Measurements from ENCODE around the gene ING4.
A peak's percentile ranks its signal among the peaks of the same experiment; 100 is the strongest.

Gene ING4

GRCh38 chr12:6635856-6636531 is 26.9 kb downstream of the ING4 start, which contains the start of gene LPAR5:
LPAR5 (minus strand) TSS chr12:6635959; CDS start chr12:6621248, 14,711 bp downstream.
- no peak for DNase-seq (ENCODE audit: low read depth in 2 of 2)

- DNase-seq (ENCODE audit: low read depth in 2 of 2) = peak; percentile 42 to 46
Observed at GRCh38 chr12:6635375-6635855, 27.5 kb downstream of the ING4 start.

DNA sequence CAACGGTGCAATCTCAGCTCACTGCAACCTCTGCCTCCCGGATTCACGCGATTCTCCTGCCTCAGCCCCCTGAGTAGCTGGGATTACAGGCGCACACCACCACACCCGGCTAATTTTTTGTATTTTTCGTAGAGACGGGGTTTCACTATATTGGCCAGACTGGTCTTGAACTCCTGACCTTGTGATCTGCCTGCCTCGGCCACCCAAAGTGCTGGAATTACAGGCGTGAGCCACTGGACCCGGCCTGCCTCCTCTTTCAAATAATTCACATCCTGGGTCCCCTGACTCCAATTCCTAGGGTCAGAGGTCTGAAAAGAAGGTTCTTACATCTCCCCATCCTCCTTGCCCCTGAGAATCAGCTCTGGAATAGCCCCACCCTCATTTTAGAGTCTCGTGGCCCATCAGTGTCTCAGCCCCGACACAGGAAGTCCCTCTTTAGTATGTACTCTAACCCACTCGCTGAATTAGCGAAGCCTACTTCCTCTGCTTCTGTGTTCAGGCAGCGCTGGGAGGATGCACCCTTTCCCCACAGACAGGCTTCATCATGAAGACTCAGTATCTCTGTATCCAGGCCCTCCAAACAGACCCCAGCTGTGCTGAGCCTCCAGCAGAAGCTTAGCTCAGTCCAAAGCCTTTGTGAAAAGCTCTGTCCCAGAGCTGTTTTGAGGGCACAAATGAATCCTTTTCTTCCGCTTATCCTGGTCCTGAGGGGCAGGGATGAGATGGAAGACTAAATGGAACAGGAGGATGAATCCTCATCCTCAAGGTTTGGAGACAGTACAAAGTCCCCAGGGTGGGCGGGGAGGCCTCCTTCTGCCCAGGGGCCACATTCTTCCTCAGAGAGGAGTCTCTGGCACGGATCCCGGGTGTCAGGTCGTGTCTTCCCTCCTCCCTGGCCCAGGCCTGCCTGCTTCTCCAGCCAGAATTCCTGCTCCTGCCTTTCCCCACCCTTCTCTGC is 30.6 kb downstream of the ING4 start:
- DNase-seq (ENCODE audit: low read depth in 2 of 2) = peak in 1 of 2 donors; percentile 32

DNA sequence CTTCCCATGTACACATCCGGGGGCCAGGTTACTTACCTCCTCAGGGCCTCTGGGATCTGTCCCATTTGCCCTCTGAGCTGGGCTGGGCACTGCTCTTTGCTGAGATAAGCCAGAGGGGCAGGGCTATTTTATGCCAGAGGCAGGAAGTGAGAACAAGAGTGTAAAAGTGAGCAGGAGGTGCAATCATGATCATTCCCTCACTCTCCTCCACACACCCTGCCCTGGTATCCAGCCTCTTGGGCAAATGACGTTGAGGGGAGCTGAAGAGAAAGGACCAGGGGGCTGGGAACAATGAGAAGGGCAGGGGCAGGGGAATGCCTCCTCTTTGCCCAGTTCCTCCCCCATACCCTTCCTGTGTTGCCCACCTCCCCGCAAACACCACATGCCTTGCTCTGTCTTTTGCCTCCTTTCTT is 31.4 kb downstream of the ING4 start:
- DNase-seq (ENCODE audit: low read depth in 2 of 2) = no peak

- no peak for DNase-seq (ENCODE audit: low read depth in 2 of 2)
Observed at GRCh38 chr12:6630736-6631135, 32.2 kb downstream of the ING4 start.

DNA sequence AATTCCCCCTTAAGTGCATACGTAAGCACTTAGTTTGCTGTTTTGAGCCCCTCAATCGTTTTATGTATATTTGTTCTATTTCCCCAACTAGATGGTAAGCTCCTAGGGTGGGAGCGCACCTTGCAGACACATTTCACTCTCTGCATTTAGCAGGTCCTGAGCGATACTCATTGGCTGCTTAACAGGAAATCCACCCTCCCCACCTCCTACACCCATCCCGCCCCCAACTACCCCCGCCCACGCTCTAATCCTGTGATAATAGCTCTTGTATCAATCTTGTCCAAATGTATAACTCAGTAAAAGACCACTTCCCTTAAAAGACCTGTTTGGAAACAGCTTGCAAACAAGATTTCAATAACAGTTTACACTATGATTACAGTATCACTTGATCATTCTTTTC is 35.3 kb downstream of the ING4 start:
- DNase-seq (ENCODE audit: low read depth in 2 of 2) = no peak

- DNase-seq (ENCODE audit: low read depth in 2 of 2) = no peak
Observed at GRCh38 chr12:6626654-6627283, 36.1 kb downstream of the ING4 start.

DNA sequence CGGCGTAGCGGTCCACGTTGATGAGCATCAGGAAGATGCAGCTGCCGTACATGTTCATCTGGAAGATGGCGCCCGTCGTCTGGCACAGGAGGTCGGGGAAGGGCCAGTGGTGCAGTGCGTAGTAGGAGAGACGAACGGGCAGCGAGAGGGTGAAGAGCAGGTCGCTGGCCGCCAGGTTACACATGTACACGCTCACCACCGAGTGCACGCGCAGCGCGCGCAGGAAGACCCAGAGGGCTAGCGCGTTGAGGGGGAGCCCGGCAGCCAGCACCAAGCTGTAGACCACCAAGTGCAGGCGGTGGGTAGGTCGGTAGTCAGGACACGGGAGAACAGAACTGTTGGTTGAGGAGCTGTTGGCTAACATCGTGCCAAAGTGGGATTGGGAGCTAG is 42.0 kb downstream of the ING4 start:
- DNase-seq (ENCODE audit: low read depth in 2 of 2) = no peak

DNA sequence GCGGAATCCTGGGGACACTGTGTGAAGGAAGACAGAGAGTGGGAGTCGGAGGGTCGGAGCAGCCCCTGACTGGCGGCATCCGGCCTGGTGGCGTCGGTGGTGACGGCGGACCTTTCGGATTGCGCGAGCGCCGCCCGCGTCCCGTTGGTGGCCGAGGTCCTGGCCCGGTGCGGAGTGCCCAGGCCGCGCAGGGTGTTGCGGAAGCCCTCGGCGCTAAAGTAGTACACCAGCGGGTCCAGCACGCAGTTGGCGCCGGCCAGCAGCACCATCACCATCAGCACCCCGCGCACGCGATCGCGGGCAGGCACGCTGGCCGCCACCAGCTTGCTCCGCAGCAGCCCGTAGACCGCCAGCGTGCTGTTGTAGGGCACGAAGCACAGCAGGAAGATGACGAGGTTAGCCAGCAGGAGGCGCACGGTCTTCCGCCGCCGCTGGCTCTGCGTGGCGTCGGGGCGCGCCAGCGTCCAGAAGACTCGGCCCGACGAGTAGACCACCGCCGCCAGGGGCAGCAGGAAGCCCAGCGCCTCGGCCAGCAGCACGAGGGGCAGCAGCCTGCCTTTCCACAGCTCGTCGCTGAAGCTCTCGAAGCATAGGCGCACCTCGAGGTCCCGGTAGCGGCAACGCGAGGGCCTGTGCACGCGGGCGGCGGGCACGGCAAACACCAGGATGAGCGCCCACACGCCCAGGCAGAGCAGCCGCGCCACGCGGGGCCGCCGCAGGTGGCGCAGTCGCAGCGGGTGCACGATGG is 42.6 kb downstream of the ING4 start:
- no peak for DNase-seq (ENCODE audit: low read depth in 2 of 2)

- no peak for DNase-seq (ENCODE audit: low read depth in 2 of 2)
Observed at GRCh38 chr12:6618483-6619225, 44.3 kb downstream of the ING4 start.

DNA sequence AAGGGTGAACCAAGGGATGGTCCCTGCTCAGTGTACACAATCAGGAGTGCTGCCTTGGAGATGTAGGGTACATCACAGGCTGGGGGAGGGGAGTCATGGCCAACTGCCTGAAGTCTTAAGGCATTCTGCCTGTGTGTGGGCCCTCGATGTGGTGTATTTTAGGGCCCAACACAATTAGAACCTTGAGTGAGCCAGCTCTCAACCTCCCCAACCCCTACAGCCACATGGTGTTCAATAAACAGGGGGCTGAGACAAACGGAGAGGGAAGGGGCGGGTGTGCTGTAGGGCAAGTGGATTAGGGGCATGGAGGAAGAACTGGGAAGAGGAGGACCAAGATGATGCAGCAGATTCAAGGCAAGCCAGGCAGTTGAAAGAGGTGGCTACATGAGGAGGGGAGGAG is 47.1 kb downstream of the ING4 start:
- DNase-seq (ENCODE audit: low read depth in 2 of 2) = no peak

DNA sequence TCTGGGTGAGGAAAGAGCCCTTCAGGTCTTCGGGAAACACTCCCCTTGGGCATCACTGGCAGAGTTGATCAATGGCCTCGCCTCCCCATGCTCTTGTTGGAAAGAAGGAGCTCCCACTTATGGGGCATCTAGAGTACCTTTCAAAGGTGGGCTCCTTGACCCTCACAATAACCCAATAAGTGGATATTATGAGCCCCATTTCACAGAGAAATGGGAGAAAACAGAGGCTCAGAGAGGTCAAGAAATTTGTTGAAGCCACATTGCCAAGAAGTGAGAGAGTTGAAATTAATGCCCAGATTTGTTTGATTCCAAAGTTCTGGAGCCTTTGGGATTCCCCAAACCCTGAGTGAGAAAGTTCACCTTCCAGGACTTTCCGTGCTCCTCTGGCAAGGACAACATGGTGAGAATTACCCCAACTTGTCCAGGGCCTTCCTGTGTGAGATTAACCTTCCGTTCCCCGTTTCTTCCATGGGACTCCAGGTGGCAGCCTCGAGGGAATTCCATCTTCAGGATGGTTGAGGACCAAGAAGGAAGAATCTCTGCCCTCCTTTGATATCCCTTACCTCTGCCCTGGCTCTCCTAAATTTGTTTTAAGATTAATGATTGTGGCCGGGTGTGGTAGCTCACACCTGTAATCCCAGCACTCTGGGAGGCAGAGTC is 48.3 kb downstream of the ING4 start:
- no peak for DNase-seq (ENCODE audit: low read depth in 2 of 2)

DNA sequence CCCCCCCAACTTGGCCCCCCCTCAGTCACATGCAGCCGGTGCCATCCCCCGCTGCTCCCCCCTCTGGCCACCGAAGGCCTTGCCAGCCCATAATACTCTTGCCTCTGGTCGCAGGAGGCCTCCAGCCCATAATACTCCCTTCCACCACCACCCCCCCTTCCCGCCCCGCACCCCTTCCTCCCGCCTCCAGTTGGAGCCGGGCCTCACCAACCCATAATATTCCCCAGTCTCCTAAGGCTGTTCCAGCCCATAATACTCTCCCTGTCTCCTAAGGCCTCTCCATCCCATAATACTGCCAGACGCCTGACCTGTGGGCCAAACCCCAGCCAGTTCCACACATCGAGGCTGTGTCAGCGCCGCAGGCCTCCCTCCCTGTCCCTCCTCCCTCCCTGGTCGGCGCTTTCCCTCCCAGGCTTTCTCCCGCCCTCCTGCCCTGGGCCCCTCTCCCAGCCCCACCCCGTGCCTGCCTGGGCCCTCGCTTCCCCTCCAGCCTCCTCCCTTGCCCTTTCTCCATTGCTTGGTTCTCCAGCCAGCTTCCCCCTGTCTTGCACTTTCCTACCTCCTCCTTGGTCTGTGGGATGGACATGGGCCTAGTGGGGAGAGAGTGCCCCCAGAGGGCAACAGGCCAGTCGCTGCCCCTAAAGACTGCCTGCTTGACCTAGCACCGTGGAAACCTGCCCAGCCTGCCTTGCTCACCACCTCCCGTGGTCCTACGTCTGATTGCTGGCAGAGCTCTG is 49.0 kb downstream of the ING4 start:
- no peak for DNase-seq (ENCODE audit: low read depth in 2 of 2)

DNA sequence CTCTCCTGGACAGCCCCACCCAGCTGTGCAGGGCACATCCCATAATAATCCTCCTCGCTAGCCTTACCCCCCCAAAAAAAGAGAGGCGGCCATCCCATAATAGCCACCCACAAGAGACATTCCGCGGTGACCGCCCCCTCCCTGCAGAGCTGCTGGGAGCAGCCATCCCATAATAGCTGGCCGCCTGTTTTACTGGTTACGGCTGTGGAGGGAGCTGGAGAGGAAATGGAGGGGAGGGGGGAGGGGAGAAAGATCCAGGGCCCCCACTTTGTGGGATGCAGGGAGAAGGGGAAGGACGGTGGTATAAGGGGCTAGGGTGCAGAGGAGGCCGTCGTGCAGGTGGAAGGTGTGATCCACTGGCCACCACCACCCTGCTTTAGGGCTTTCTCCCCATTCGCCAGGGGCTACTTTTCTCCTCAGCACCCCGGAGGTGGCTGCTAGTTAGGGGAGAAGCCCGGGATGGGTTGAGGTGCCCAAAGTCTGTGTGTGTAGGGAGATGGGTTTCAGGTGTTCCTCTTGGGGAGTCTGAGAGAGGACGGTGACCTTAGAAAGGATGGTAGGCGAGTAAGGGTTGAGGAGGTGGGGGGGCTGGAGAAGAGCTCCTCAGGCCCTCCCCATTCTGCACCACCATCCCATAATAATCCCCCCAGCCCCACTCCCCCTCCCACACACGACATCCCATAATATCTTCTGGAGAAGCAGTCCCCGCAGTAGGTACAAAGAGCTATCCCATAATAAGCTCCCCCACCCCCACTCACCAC is 49.7 kb downstream of the ING4 start:
- DNase-seq (ENCODE audit: low read depth in 2 of 2) = no peak

- no peak for DNase-seq (ENCODE audit: low read depth in 2 of 2)
Observed at GRCh38 chr12:6612652-6613014, 50.3 kb downstream of the ING4 start.

DNA sequence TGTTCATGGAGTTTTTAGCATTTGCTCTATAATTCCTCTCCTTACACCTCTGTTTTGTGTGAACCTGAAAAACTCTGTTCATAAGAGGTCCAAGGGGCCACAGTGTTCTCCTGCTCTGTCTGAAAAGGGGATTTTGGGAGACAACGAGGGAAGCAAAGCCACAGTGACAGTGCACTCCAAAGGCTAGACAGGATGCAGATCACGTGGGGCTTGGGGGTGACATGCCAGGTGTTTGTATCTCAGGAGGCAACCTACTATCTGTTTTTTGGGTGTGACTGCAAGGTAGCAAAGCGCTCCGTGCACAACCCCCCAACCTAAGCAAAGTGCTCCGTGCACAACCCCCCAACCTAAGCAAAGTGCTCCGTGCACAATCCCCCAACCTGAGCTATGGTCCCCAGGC is 50.7 kb downstream of the ING4 start:
- no peak for DNase-seq (ENCODE audit: low read depth in 2 of 2)

- DNase-seq (ENCODE audit: low read depth in 2 of 2) = no peak
Observed at GRCh38 chr12:6608592-6609281, 54.2 kb downstream of the ING4 start.

Measured in stimulated activated CD8-positive, alpha-beta memory T cell treated with anti-CD3 and anti-CD28 coated beads, Interleukin-7, amount 100 ng/mL, for 1 hour (primary cell).